GM10847 (cell line): Measurements from ENCODE around the gene SLCO2A1.

ENCODE experiments used
- POLR2A ChIP-seq: IDR thresholded peaks from 2 replicates; pipeline ENCODE4 v1.6.1; 2011; ENCODE audit not compliant: insufficient read length; ENCODE audit errors: extremely low read depth

Gene SLCO2A1

DNA sequence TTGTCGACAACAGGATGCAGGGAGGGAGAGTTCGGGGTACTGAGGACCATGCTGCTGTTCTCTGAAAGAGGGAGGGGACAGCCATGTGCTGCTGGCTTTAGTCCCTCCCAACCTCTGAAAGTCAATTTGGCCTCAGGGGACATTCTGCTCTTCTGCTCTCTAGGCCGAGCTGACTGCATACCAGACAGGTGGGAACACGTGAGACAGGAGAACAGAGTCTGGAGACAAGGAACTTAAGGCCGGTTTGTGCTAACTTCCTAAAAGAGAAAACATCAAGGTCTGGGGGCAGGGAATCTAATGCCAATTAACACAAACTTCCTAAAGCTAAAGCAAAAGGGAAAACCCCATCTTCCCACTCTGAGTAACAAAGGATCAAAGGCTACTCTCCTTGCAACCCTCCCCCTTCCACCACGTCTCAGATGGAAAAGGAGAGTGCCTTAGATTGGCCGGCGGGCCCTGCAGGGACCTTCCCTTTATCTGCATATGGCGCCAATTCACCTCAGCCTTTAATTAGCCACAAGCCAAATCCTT is 41.0 kb downstream of the SLCO2A1 start:
- TF ChIP-seq POLR2A, result no peak

DNA sequence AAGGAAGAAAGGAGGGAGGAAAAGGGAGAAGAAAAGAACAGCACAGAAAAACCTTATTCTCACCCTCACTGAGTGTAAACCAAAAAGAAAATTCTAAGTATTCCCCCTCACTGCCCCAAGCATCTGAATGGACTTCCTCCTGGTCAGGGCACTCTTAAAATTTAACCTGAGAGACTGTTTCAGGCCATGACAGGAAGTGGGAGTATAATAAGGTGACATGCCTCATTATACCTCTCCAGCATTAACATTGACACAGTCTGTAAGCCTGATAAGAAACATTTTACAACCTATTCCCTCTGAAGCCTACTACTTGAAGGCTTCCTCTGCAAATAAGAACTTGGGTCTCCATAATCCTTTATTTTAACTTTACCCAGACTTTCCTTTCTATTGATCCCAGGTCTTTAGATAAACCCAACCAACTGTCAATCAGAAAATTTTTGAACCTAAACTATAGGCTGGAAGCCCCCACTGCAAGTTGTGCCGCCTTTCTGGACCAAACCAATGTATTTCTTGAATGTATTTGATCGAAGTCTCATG is 41.7 kb downstream of the SLCO2A1 start:
- TF ChIP-seq POLR2A, result no peak

DNA sequence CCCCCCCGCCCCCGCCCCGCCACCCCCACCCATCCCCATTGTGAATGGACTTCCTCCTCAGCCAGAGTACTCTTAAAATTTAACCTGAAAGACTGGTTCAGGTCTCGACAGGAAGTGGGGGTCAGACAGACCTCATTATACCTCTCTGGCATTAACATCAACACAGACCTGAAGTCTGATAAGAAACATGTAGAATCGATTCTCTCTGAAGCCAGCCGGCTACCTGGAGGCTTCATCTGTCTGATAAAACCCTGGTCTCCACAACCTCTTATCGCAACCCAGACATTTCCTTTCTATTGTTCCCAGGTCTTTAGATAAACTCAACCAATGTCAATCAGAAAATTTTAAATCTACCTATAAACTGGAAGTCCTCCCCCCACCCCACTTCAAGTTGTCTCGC is 42.6 kb downstream of the SLCO2A1 start:
- no peak for TF ChIP-seq POLR2A

DNA sequence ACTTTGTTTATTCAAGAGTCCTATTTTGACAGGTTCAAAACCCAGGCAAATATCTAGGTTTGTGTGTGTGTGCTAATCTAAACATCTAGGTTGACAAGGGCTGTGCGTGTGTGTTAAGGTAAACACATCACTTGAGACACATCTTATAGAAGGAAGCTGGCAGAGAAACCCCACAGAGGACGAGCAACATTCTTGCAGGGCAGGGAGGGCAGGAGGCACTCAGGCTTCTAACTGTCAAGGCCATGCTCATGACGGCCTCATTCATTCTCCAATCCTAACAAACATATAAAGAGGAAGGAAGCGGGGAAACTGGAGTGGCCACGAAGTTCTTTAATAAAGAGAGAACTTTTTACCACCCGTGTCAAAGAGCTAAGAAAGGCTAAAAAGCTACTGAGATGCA is 43.4 kb downstream of the SLCO2A1 start:
- TF ChIP-seq POLR2A, result no peak

DNA sequence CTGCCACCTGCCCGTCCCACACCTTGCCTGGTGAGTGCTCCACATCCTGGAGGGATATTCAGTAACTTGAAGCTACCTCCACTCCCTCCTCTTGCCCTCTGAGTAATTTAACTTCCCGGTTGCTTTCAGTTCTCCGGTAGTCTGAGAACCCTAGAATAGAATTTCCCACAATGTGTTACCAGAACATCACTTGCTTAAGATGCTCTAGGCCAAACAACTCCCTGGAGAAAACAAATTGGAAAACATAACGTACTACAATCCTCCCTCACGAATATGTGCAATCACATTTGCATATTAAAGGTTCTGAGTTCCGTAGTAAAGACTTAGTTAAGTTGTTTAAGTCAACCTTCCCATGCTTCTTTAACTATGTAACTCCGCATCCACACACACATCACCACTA is 44.8 kb downstream of the SLCO2A1 start:
- no peak for TF ChIP-seq POLR2A

DNA sequence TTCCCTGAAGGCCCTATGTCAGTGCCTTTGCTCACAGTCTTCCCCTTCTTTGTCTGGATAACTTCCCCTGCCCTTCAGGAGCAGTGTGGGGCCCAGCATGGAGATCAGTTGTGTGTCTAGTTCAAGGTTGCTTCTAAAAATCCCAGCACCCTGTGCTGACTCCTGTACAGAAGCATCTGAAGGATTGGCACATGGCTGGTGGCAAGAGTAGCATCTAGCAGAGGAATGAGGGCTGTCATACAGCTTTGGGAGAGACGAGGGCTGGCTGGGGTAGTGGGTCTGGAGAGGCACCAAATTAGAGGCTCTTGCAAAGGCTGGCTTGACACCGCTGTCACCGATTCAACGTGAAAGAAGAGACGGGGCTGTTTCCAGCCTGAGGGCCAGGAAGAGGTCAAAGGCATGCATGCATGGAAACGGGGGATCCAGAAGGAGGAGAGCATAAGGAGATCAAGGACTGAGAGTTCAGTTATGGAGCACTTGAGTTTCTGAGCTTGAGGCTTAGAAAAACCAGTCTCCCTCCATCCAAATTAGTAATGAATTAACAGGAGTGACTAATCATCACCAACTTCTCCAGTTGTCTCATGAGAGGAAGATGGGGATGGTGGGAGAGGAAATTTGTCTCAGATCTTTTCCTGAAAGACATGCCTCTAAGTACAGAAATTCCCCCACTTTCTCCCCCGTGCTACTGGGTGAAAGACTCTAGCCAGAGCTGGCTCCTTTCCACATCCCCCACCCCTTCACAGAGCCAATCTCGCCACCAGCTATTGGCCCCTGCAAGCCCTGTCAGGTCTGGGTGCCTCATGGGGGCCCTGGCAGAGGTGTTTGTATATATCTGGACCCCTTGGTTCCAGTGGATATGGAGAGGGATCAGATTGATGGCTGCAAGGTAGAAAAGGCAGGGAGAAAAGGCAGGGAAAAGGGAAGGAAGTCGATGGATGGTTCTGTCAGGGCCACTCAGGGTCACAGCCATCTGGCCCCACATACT is 45.9 kb downstream of the SLCO2A1 start:
- TF ChIP-seq POLR2A, result no peak

DNA sequence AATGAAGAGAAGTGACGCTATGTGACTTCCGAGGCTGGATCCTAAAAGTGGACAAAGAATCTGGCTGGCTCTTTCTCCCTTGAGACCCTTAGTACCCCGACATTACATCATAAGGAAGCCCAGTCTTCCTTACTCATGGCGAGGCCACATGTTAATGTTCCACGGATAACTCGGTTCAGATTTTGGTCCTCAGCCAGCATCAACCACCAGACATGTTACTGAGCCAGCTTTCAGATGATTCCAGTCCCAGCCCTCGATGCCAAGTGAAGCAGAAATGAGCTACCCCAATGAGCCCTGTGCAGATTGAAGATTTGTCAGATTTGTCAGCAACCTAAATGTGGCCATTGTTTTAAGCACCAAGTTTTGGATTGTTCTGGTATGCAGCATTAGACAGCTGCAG is 46.6 kb downstream of the SLCO2A1 start:
- no peak for TF ChIP-seq POLR2A

DNA sequence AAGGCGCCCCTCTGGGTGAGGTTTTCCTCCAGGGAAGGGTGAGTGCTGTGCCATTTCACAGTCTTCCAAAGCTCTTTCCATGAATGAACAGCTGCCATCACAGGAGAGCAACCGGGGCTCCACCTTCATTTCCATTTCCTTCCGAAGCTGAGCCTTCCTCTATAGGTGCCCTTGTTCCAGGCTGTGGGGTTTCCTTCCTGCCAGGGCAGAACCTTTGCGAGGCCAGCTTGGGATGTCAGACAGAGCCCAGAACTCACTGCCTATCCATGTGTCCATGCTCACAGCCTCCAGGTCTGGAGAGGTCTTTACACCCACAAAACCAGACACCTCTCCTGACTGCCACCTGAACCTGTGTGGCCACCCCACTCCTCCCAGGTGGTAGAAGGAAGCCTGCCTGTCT is 49.2 kb downstream of the SLCO2A1 start:
- no peak for TF ChIP-seq POLR2A

DNA sequence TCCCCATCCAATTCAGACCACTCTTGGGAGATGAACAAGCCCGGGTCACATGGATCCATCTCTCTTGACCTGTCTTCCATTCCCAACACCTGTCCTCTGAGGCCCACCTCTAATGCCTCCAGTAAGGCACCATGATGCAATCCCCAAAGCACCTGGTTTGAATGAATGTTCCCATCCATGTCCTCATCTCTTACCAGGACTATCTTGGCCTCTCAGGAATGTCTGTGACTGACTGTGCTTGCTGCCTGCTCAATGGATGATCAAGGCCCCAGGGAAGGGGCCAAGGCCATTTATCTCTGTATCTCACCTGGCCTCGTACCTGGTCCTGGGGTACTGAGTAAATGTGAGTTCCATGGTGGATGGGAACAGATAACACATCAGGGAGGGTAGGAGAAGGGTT is 49.7 kb downstream of the SLCO2A1 start:
- no peak for TF ChIP-seq POLR2A

DNA sequence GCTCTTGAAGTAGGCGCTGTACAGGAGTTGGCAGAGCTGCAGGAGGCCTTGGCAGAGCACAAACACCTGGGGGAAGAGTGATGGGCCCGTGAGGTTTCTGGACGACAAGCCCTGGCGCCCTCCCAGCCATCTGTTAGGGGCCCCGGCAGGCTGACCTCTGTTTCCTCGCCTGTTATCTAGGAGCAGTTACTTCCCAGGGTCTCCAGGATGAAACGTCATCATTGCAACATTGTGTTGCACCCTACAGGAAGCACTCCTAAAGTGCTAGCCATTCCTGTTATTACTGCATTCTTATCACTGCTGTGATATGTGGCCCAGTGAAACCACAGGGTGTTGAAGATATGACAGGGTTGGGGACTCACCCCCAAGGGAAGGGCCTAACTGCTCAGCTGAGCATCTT is 50.2 kb downstream of the SLCO2A1 start:
- no peak for TF ChIP-seq POLR2A

DNA sequence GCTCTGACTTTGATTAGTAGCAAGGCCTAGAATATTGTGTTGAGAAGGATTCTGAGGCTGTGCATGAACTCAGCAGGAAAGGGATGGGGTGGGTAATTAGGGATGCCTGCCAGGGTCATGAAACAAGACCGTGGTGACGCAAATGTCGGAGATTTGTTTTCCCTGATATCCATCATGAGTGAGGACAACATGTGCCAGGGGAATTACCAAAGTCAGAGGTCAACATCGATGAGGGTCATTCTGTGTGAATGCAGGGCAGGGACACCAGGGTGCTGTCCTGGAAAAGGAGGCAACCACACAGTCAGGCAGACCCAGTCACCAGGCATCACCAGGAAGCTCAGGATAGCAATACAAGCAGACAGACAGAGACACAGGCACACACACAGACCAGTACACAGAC is 52.2 kb downstream of the SLCO2A1 start:
- TF ChIP-seq POLR2A, result no peak

DNA sequence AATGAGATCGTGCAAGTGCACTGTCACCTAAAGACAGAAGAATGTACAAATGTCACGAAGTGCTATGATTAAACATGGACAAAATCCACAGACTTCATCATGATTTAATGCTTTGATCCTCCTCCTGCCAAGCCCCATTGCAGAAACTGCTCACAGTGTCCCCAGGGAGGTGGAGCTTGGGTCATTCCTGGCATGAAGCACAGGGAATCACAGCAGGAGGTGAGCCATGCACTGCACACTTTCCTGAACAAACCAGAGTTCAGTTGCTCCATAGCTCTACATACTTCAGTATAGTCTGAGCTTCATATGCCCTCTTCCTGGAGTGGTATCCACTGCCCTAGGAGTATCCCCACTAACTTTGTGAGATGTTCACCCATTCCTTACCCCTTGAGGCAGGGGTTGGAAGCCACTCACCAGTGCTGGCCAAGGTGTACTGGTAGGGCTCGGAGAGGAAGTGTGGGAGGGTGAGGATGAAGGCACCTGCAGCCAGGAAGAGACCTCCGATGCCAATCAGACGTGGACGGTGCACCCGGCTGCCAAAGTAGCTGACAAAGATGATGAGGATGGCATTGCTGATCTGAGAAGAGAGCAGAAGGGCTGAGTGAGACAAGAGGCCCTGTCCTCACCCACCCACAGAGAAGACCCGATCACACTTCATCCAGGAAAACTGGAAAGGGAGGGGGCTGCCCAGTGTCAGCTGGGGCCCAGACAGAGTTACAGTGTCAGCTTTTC is 56.3 kb downstream of the SLCO2A1 start:
- TF ChIP-seq POLR2A, result no peak

DNA sequence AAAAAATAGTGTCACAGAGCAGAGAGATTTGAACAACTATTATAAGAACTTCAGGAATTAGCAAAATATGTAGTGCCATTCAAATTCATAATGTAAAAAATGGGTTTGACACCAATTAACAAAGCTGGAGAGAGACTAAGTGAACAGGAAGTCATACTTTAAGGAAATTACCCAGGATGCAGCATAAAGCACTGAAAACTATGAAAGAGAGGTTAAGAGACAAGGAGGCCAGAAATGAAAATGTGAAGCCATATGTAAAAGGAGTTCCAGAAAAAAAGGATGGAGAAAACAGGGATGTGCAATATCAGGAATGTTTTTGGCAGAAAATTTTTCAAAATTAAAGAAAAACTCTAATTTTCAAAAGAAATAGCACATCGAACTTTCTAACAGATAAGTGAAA is 57.6 kb downstream of the SLCO2A1 start:
- no peak for TF ChIP-seq POLR2A

DNA sequence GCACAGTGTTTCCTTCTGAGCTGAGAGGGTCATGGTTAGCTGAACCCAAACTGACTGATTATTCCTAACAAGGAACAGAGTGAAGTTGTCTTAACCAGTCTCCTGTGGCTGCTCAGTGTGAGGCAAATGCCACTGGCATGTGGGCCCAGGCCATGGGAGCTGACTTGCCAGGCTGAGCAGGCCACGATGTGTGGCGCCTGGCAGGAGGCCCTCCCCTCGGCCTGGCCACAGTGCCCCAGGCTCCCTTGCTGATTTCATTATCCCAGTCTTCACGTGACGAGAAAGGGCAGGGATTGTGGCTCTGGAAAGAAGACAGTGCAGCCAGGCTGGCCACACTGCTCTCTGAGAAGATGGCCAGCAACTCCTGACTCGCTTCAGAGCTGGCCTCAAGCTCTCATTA is 58.8 kb downstream of the SLCO2A1 start:
- no peak for TF ChIP-seq POLR2A

DNA sequence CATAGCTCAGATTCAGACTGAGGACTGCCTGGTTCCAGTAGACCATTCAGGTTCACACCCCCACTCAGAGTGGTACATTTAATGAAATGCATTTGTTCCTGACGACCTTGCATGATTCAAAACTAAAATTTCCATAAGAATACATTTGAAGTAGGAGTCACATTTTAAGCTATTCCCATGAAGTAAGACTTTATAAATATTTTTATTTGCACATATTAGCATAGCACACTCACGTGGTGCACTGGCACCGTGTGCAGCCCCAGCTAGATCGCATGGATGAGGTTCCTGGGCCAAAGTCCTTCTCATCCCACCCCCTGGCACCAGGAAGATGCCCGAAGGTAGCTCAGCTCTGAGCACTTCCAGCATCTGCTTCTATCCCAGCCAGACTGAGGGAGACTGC is 59.4 kb downstream of the SLCO2A1 start:
- TF ChIP-seq POLR2A, result no peak

DNA sequence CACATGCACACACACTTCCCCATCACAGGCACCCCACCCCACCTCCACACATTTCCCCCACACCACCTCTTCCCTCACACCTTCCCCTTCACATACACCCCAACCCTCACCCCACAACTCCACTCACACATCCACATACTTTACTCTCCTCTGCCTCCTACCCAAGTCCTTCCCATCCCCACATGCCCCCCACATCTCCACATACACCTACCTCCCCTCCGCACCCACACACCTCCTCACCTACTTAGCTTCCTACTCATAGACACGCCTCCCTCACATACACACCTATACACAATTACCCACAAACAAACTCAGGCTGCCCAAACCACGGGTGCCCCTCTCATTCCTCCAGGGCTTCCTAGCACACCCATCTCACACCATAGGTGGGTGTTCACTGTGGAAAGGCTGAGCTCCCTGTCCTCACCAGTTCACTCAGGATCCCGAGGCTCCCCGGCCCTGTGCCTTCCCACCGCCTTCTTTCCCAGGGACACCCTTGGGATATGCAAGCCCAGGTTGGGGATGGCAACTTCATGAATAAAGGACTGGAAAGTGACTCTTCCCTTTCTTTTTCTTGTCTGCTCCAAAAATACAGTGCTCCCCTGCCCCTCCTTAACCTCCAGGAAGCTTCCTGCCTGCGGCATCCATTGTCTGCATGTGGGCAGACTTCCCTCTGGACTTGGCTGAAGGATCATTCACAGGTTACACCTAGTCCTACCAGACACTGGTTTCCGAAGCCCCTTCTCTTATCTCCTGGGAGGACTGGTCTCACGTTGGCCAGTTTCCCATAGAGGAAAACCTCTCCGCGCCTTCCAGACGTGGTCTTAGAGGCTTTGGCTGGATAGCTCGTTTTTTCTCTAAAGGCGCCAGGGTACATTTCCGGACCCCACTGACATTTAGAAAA is 61.5 kb downstream of the SLCO2A1 start:
- no peak for TF ChIP-seq POLR2A
